ENCODE results near the gene PSMF1.
A peak's percentile ranks its signal among the peaks of the same experiment; 100 is the strongest.

The PSMF1 gene

GRCh38 chr20:1191299-1191698 is 72.9 kb downstream of the PSMF1 start:
- DNase-seq = no peak

- DNase-seq = no peak
Measured at GRCh38 chr20:1195226-1195625, 76.8 kb downstream of the PSMF1 start.

- DNase-seq = no peak
Measured at GRCh38 chr20:1196634-1197033, 78.2 kb downstream of the PSMF1 start.

- DNase-seq = no peak
Measured at GRCh38 chr20:1197801-1198200, 79.4 kb downstream of the PSMF1 start.

- DNase-seq = no peak
Measured at GRCh38 chr20:1198751-1199150, 80.3 kb downstream of the PSMF1 start.

- no peak for DNase-seq
Measured at GRCh38 chr20:1199212-1199873, 80.9 kb downstream of the PSMF1 start.

- DNase-seq = no peak
Measured at GRCh38 chr20:1199964-1200363, 81.6 kb downstream of the PSMF1 start.

GRCh38 chr20:1202762-1203504 is 84.5 kb downstream of the PSMF1 start, which contains the start of gene C20orf202:
C20orf202 (plus strand) TSS chr20:1203454; CDS start chr20:1203586, 132 bp downstream.
- DNase-seq = no peak

GRCh38 chr20:1203630-1204029 is 85.2 kb downstream of the PSMF1 start:
- no peak for DNase-seq

- DNase-seq = no peak
Measured at GRCh38 chr20:1204113-1204512, 85.7 kb downstream of the PSMF1 start.

- DNase-seq = no peak
Measured at GRCh38 chr20:1204576-1204975, 86.2 kb downstream of the PSMF1 start.

GRCh38 chr20:1205802-1206201 is 87.4 kb downstream of the PSMF1 start:
- no peak for DNase-seq

- no peak for DNase-seq
Measured at GRCh38 chr20:1206366-1207148, 88.2 kb downstream of the PSMF1 start.

- no peak for DNase-seq
Measured at GRCh38 chr20:1207293-1207878, 89.0 kb downstream of the PSMF1 start.

GRCh38 chr20:1209447-1210387 is 91.3 kb downstream of the PSMF1 start:
- DNase-seq = no peak

- DNase-seq = no peak
Measured at GRCh38 chr20:1210501-1210900, 92.1 kb downstream of the PSMF1 start.

GRCh38 chr20:1212023-1212422 is 93.6 kb downstream of the PSMF1 start:
- no peak for DNase-seq

- DNase-seq = peak; percentile 55
Measured at GRCh38 chr20:1212607-1213396, 94.4 kb downstream of the PSMF1 start.

- no peak for DNase-seq
Measured at GRCh38 chr20:1214838-1215261, 96.4 kb downstream of the PSMF1 start.

- DNase-seq = no peak
Measured at GRCh38 chr20:1215386-1216170, 97.2 kb downstream of the PSMF1 start.
